ENCODE results near the gene TP53AIP1.

TP53AIP1 gene

DNA sequence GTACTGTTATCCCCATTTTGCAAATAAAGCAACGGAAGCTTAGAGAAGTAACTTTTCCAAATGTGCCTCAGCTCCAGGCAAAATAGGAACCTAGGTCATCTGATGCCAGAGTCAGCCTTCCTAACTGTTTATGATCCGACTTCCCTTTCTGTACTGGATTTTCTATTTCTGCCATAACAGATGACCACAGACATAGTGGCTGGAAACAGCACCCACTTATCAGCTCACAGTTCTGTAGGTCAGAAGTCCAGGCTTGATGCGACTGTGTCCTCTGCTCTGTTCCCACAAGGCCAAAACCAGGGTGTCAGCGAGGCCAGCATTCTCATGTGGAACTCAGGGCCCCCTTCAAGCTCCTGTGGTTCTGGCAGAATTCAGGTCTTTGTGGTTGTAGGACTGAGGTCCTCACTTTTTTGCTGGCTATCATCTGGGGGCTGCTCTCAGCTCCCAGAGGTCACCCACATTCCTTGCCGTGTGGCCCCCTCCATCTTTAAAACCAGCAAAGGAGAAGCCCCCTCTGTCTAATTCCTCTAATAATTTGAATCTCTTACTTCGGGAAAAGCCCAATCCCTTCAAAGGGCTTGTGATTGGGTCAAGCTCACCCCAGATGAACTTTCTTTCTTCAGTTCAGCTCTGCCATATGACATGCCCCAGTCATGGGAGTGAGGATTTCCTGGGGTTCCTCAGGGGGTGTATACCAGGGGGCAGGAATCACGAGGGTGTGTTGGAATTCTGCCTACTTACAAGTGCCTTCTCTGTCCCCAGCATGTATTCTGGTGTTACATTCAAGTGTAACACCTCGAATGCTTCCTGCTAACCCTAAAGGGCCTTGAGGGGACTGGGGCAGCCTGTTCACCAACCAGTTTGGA lies 36.3 kb downstream of the TP53AIP1 start:
- no peak for DNase-seq (ENCODE audit: low read depth in 2 of 2)

DNA sequence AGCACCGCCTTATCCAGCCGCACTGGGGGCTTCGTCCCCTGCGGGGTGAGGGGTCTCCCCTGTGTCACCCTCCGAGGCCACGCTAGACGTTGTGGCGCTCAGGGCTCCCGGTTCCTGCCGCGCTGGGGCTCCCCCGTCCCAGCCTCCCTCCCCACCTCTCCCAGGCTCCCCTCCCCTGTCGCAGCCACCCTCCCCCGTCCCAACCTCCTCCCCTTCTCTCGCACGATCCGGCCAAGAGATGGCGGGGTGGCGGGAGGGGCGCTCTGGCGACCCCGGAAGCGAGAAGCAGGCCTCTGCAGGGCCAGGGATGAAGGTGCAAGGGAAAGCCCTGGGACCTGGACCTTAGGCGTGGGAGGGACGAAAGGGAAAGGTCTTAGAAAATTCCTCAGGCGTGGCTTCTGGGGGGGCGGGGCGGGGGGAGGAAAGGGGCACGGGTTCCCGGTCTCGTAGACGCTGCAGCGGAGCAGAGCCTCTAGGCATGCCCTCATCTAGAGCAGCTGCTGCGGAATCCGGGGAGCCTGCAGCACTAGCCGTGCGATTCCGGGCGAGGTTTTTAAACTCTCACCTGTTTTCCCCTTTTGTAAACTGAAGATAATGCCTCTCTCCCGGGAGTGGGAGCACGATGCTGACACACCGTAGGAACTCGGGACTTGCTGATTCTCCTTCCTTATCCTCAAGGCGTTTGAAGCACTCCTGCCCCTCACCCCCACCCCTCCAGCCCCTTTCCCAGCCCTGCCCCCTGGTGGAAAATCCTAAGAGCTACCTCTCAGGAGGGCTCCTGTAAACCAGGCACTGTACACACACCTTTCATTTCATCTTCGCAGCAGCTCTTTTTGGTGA lies 37.1 kb downstream of the TP53AIP1 start:
- DNase-seq (ENCODE audit: low read depth in 2 of 2), result no peak

GRCh38 chr11:128904656-128905344 lies 37.9 kb downstream of the TP53AIP1 start:
- DNase-seq (ENCODE audit: low read depth in 2 of 2), result peak; percentile 70 to 72

DNA sequence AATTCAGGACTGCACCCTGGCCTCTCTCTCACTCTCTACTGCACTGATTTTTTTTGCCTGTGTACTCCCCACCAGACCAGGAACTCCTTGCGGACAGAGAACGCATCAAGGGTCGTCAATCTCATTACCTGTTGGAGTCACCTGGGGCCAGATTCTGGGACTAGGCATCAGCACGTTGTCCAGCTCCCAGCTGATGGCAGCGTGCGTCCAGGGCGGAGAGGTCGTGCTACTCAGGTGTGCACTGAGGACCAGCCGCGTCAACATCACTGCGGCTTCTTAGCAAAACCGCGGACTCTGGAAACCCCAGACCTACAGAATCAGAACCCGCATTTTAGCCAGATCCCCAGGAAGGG lies 38.4 kb downstream of the TP53AIP1 start:
- DNase-seq (ENCODE audit: low read depth in 2 of 2), result no peak

DNA sequence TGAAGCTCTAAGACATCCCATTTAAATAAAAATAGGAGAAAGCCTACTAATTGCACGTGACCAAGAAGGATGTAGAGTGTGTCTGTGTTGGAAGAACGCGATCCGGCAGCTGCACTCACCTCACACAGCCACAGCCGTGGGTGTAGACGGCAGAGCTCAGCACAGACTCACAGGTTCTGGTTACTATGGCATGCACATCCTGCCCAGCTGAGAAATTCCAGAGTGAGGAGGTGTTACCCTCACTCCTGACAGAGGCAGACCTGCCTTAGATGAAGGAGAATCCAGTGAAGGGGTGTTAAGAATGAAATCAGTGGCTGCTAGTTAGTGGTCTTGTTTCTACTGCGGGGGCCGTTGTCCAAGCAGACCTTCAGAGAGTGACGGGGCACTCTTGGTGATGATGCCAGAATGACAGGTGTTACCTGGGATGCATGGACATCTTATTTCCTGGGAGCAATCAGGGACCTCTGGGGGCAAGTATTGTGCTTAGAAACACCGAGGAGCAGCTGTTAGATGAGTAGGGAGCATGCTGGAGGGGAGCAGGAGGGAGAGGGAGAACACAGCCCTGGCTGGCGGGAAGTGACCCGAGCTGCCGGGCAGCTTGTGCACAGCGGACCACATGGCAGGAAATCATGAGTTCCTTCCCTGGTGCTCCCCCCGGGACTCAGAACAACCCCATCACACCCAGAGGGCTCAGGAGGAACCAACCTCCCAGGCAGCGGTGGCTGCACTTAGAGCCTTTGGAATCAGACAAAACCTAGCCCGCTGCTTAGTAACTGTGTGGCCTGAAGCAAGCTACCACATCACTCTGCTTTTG lies 39.2 kb downstream of the TP53AIP1 start:
- DNase-seq (ENCODE audit: low read depth in 2 of 2), result no peak

- peak in 1 of 2 experiments; percentile 20 for DNase-seq (ENCODE audit: low read depth in 2 of 2)
Measured at GRCh38 chr11:128902515-128903066, 40.1 kb downstream of the TP53AIP1 start.

DNA sequence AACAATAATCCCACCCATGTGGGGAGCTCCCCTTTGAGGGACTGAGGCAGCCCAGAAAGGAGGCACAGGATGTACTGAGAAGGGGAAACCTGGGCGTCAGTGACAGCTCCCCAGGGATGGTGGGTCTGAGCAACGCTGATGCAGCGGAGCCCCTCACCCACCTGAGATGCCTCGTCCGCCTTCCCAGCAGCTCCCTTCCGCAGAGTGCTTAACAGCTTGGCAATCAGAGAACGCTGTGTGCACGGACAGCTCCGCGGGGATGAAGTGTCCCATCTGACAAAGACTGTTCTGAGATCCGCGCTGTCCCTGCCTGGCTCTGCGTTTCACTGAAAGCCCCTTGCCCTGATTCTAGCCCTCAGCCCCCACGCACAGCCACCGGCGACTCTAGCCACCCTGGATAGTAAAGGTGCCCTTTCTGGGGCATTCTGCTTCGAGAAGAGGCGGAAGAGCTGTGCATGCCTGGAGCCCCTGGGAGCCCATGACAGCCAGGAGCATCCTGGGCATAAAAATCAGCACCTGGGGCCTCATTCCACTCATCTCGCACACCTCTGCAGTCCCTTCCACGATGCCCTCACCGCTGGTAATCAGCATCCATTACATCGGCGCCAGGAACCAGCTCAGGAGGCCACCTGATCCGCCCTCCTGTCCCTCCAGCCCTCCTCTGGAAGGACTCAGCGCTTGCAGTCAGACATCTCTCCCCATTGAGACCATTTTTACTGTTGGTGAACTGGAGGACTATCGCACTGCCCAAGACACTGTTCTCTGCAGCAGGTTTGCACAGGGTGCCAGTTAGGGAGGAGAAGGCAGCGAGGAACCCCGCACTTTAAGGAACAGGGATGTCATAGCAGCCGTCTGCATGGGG lies 40.8 kb downstream of the TP53AIP1 start:
- DNase-seq (ENCODE audit: low read depth in 2 of 2), result no peak

DNA sequence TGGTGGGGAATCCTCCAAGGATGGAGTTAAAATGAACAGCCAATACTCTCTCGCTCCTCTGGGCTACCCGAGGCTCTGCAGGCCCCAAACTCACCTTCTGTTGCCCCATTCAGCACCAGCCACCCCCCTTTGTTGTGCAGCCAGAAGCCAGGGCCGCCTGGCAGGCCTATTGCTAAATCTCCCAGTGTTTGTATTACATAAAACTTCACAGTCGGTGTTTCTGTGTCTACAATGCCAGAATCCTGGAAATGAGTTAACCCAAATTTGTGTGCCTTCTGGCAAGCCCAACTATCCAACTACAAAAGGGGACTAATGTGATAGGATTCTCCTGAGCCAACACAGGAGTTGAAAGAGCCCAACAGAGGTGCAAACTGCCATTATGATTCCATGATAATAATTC lies 42.2 kb downstream of the TP53AIP1 start:
- DNase-seq (ENCODE audit: low read depth in 2 of 2), result no peak

DNA sequence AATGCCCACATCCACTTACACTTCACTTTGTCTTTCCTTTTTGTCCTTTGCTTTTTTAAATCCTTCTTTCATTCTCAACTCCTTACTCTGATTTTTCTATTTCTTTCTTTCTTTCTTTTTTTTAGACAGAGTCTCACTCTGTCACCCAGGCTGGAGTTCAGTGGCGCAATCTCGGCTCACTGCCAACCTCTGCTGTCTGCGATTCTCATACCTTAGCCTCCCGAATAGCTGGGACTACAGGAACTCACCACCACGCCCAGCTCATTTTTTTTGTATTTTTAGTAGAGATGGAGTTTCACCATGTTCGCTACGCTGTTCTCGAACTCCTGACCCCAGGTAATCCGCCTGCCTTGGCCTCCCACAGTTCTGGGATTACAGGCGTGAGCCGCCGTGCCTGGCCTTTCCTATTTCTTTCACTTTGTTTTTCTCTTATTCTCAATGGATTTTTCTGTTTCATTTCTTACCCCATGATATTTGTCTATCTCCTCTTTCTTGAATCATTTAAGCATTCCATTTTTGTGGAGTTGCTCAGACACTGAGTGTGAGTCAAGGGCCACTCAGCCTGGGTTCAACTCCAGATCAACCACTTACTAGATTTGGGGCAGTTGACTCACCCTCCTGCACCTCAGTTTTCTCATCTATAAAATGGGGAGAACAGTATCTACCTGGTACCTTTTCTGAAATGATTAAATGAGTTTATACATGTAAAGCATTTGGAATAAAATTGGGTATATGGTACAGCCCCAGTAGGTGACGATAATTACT lies 43.9 kb downstream of the TP53AIP1 start:
- no peak for DNase-seq (ENCODE audit: low read depth in 2 of 2)

DNA sequence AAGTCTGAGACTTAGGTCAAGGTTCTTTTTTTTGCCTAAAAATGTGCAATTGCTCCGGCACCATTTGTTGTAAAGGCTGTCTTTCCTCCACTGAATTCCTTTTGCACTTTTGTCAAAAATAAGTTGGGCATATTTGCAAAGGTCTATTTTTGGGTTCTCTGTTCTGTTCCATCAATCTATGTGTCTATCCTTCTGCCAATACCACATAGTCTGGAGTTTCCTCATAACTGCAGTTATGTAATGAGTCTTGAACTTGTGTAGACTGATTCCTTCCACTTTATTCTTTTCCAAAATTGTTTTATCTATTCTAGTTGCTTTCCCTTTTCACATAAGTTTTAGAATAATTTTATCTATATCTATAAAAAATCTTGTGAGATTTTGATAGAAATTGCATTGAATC lies 44.8 kb downstream of the TP53AIP1 start:
- DNase-seq (ENCODE audit: low read depth in 2 of 2), result no peak

GRCh38 chr11:128896356-128896755 lies 46.3 kb downstream of the TP53AIP1 start:
- no peak for DNase-seq (ENCODE audit: low read depth in 2 of 2)

DNA sequence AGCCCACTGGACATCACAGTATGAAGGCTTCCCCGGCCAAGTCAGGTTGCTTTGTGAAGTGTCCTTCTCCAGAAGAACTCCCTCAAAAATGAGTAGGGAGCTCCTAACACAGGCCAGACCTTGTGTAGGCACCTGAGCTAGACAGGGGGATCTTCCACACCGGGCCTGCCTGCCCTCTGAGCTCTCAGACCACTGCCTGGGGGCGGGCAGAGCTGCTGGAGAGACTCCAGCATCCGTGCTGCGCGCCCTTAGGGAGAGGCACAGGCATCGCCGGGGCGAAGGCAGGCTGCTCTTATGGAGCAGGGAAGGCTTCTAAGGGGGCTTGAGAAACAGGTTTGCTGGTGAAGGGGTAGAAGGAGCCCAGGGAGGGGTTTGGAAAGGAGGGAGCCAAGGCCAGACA lies 47.1 kb downstream of the TP53AIP1 start:
- no peak for DNase-seq (ENCODE audit: low read depth in 2 of 2)

- no peak for DNase-seq (ENCODE audit: low read depth in 2 of 2)
Measured at GRCh38 chr11:128894685-128895084, 48.0 kb downstream of the TP53AIP1 start.

- DNase-seq (ENCODE audit: low read depth in 2 of 2), result no peak
Measured at GRCh38 chr11:128894286-128894681, 48.4 kb downstream of the TP53AIP1 start.

DNA sequence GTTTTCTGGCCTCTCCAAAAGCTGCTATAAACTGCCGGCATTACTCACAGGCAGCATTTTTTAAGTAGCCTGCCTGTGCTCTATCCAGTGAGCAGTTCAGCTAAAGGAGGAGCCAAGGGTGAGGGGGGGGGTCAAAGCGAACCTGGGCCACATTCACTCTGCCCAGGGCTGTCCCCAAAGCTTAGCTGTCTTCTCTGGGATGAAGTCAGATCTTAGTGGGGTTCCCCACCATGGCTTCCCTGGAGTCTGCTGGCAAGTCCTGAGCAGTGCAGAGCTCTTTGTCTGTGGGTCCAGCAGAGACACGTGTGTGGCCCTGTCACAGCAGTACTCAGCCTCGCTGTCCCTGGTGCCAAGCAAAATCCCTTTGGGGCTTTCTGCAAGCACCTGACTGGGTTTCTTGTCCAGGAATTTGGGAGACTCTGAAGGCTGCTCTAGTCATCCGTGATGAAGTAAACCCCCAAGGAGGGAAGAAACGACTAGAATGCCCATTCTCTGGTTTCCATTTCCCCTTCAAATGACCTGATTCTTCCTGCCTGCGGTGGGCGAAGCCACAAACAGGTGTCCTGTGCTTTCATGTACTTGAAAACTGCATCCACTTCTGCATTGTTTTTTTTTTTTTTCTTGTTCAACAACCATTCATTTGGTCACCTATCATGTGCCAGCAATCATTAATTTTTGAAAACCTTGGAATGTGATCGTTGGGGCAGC lies 48.9 kb downstream of the TP53AIP1 start:
- no peak for DNase-seq (ENCODE audit: low read depth in 2 of 2)

DNA sequence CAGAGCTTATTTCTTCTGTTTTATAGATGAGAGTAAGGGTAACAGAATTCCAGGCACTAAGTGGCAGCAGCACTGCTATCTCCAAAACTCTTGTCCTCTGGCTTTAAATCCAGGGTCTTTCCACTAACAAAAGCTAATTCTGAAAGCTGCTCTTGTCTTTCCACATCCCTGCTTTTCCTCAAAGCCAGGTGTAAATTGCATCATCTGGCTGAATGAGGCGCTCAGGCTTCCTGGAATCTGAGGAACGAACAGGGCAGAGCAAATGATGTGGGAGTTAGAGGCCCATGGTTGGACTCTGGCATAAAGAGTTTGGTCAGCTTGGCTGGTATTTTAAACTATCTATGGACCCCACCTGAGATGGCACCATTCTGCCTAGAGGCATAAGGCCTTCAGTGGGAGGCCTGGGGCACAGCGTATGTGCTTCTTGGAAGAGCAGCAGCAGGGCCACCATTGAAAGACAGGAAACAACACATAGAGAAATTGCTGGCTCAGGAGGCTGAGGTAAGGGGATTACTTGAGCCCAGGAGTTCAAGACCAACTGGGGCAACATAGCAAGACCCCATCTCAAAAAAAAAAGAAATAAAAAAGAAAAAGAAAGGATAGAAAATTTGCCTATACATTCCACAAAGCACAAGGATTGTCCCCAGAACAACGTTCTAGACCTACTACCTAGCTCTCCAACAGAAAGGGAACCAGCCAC lies 49.7 kb downstream of the TP53AIP1 start:
- DNase-seq (ENCODE audit: low read depth in 2 of 2), result no peak

DNA sequence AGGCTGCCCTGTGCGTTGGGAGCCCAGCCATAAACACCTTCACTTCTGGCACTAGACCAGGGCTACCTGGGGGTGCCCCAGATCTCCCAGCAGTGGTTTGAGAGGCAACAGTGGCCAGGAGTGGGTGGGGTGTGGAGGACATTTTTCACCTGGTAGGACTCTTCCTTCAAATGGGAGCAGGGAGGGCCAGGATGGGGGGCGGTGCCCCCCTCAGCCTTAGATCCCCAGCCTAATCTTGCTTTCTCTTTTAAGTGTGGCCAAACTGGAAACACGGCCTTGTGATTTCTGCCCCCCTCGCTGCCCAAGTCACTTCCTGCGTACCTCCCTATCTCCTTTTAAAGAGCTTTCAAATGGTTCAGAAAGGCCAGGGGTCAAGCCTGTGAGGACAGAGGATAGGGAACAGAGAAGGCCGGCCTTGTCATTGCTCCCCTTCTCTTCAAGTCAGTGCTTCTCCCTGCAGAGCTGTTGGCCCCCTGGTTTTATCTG lies 50.7 kb downstream of the TP53AIP1 start:
- no peak for DNase-seq (ENCODE audit: low read depth in 2 of 2)
